GM19328 (cell line): Measurements from ENCODE around the gene SH3GLB1.
"Not testable (repeated sequence)": the region's sequence is repeated elsewhere in the genome, so short reads cannot be mapped to it uniquely, and the experiment has no call there.

Source experiments
- ATAC-seq: cut with Tn5 transposase; IDR thresholded peaks from one replicate; pipeline ENCODE4 v1.9.1; 2021; ENCODE audit warnings: mild to moderate bottlenecking, moderate library complexity; ENCODE audit not compliant: unreplicated experiment

The SH3GLB1 gene

DNA sequence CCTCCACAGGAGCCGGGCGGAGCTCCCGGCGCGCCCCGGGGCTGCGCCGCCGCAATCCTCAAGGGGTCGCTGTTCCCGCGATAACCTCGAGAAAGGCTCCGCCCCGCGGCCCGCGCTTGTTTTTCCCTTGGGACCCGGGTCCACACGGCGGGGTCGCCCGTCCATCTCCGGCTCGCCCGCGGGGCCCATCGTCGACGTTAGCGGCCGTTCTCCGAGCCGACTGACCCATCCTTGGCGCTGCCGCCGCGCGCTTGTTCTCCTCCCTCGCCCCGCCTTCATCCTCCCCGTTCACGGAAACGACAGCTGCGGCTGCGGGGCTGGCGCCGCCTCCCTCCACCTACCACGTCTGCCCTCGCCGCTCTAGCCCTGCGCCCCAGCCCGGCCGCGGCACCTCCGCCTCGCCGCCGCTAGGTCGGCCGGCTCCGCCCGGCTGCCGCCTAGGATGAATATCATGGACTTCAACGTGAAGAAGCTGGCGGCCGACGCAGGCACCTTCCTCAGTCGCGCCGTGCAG is at the start of gene SH3GLB1:
Gene SH3GLB1 (plus strand): TSS at position 119 of the 514 bp plus-strand sequence. CDS start 324 bp downstream, at position 443.
- peak; percentile 88 for ATAC-seq

DNA sequence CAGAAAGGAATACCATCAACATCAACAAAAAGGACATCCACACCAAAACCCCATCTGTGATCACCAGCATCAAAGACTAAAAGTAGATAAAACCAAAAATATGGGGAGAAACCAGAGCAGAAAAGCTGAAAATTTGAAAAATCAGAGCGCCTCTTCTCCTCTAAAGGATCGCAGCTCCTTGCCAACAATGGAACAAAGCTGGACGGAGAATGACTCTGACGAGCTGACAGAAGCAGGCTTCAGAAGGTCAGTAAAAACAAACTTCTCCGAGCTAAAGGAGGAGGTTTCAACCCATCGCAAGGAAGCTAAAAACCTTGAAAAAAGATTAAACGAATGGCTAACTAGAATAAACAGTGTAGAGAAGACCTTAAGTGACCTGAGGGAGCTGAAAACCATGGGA is 46.0 kb upstream of the SH3GLB1 start:
- not testable (repeated sequence) for ATAC-seq

DNA sequence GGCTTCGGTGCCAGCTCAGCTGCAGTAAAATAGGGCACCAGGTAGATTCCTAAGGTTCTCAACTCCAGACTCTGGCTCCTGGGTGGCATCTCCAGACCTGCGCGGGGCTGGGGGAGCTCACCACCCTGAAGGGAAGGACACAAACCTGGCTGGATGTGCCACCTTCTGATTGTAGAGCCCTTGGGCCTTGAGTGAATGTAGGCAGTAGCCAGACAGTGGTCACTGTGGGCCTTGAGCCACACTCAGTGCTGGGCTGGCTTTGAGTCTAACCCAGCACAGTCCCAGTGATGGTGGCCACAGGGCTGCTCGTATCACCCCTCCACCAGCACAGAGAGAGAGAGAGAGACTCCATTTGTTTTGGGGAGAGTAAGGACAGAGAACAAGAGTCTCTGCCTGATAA is 38.0 kb upstream of the SH3GLB1 start:
- ATAC-seq = no peak

DNA sequence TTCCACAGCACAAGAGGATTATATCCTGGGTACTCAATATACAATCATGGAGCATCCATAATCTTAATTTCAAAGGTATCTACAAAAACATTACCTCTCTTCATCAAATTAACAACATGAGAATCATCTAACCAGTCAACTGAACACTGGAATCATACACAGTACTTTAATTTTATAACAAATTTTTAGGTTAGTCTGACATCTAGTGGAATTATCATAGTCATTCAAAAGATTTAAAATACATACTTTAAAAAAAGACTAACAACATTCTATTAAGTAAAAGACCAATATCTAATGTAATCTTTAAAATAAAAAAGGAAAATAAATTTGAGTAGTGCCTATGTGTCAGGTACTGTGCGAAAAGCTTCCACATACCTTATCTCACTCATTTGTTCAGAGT is 16.8 kb upstream of the SH3GLB1 start:
- ATAC-seq = no peak

DNA sequence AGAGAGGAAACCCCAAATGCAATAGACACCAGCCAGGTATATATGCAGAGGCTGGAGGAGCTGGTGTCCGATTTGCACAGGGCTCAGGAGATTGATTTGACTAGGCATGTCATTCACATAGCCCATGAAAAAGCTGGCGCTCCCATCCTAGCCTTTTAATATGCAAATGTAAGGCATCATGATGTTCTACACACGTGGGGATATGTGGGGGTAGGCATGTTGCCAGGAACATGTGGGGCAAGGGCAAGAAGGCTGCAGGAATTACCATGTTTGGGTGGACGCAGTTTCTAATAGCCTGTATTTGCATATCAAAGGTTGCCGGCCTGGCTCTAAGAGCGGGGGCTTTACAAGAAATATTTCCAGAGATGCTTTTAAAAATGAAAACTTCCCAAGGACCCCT is 11.7 kb upstream of the SH3GLB1 start:
- ATAC-seq = no peak

GRCh38 chr1:86695400-86695799 is 9.0 kb upstream of the SH3GLB1 start:
- ATAC-seq = no peak

DNA sequence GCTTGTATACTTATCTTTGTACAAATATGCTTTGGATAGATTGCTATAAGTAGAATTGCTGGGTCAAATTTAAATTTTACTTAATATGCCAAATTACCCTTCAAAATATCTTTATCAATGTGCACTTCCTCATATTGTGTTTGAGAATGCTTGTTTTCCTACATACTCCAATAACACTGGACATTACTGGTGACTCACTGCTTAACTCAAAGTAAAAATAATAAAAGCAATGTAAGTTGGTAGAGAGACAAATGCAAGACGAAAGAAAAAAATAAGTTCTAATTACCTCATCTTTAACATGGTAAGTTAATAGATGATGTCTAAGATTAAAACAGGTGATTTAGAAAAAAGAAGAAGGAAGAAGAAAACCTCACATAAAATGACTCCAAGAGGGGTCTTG is 7.9 kb upstream of the SH3GLB1 start:
- no peak for ATAC-seq

- ATAC-seq = no peak
These were observed 5.2 kb upstream of the SH3GLB1 start for GRCh38 chr1:86699186-86699585.

DNA sequence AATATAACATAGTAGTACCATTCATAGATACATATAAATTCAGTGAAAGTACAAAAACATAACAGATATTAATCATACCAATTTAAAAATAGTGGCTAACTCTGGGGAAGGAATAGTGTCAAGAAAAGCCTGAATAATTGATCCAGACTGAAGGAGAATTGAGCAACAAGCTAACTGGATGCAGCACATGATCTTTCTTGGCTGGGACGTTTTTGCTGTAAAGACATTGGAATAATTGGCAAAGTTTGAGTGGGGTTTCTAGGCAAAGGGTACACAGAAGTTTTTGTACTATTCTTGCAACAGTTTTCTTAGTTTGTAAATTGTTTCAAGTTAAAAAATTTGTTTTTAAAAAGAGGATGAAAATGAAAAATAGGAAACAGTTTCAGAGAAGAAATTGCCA is 2.6 kb upstream of the SH3GLB1 start:
- ATAC-seq = no peak

- ATAC-seq = not testable (repeated sequence)
These were observed 1.4 kb upstream of the SH3GLB1 start for GRCh38 chr1:86702954-86703494.

DNA sequence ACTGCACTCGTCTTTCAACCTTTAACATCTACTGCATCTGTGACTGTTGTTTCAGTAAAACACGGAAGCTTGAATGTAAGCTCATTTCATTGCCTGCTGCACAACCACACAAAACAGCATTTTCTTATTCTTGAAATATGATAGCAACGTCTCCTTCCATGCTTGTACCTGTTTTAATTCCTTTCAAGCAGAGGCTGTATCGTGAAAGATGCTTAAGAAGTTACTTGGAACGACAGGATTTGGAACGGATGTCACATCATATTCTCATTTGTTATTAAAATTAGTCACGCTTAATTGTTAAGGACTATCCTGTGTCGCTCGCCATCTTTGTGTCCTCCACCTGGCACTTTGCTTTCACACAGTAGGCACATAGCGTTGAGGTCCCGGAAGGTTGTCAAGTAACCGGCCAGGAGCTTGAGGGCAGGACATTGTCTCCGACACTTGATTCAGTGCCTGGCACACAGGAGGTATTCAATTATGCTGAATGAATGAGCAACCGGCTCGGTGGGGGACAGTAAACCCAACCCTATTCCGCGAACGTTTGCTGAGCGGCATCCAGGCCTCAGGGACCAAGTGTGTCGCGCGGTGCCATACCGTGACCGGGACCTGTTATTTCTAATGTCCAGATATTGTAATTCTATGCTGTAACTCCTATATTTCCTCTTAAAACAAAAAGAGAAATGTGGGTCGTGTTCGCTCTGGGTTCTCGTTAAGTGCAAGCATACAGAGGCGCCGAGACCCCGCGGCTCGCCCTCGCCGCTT is 499 bp upstream of the SH3GLB1 start:
- peak; percentile 39 for ATAC-seq

GRCh38 chr1:86704972-86705664 is 742 bp downstream of the SH3GLB1 start:
- peak; percentile 21 for ATAC-seq

DNA sequence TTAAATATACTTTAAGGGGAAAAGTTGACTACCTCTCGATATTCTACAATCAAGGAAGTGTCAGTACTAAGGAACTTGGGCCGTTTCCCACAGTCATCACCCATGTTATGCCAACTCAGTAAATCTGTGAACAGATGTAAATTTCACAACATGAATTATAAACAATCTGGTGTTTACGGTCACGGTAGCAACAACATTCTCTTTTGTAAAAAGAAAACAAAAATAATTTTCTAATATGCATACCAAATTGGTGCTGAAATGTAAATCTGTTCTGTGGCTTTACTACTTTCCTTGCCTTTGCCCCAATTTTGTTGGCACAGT is 1.2 kb downstream of the SH3GLB1 start:
- no peak for ATAC-seq

DNA sequence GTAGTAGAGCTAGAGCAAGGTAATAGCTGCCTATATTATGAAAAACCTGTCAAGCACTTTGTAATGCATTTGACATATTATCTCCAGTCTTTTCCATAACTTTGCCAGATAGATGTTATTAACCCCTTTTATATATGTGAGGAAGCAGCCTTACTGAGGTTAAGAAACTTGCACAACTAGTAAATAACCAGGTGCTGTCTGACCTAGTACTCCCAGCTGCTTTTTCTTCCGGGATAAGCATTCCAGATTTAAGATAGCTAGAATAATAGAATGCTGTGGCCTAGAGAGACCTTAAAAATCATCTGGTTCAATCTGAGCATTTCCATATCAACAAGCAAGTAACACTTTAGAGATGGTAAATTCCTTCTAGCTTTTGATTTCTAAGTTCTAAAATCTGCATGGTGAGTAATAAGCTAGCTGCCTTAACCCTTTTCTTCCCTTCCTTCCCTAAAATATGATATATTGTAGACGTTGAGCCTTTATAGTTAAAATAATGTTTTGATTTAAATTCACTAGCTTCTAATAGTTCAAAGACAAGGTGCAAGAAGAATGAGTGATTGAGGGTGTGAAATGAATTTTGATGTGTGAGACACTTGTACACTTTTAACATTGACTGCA is 1.8 kb downstream of the SH3GLB1 start:
- ATAC-seq = no peak

DNA sequence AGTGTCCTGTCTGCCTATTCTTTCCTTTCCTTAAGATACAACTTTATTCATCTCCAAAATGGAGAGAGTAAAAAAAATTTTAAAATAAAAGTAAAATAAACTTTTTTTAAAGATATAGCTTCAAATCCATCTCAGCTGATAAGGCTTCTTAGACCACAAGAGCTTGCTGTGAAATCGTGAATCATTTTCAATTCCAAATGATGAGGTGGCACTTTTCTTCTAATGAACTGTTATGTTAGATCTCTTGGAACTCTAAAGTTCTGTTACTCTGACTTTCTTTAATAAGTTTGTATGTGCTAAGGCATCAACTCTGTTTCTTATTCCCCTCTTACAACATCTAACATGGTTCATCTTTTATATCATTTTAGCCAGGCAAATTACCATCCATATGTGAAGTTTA is 4.5 kb downstream of the SH3GLB1 start:
- no peak for ATAC-seq

- no peak for ATAC-seq
These were observed 7.9 kb downstream of the SH3GLB1 start for GRCh38 chr1:86712088-86712860.

- no peak for ATAC-seq
These were observed 9.1 kb downstream of the SH3GLB1 start for GRCh38 chr1:86713477-86713876.

- no peak for ATAC-seq
These were observed 9.8 kb downstream of the SH3GLB1 start for GRCh38 chr1:86714159-86714558.

- ATAC-seq = no peak
These were observed 10.3 kb downstream of the SH3GLB1 start for GRCh38 chr1:86714561-86715244.

DNA sequence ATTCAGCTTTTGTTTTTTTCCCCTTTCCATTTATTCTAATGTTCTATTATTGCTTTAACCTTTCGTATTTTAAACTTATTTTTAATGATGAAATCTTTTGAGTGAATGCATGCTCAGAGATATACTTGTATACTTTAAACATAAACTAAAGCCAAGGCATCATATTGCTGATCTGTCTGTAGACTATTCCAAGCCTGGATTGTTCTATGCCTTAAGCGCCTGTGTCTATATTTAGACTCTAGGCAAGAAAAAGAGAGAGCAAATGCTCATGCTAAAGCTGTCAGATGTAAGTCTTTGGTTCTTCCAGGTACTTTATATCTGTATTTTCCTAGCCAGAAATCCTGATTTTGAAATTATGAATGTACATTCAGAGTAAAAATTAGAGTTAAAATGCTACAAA is 14.4 kb downstream of the SH3GLB1 start:
- ATAC-seq = no peak
